GM18907 (cell line): ENCODE measurements around the gene LINGO3.

Experiments used
- ATAC-seq: cut with Tn5 transposase; IDR thresholded peaks from one replicate; pipeline ENCODE4 v1.9.1; 2021; ENCODE audit warnings: mild to moderate bottlenecking, moderate library complexity; ENCODE audit not compliant: unreplicated experiment

The LINGO3 gene

GRCh38 chr19:2266183-2266993 lies 41.6 kb downstream of the LINGO3 start:
- no peak for ATAC-seq

- no peak for ATAC-seq
These were observed 46.3 kb downstream of the LINGO3 start for GRCh38 chr19:2261438-2262172.

GRCh38 chr19:2260341-2260805 lies 47.6 kb downstream of the LINGO3 start:
- ATAC-seq: no peak

- no peak for ATAC-seq
These were observed 48.6 kb downstream of the LINGO3 start for GRCh38 chr19:2259336-2259735.
